Left ventricle myocardium superior (tissue), 1 donor: Measurements from ENCODE around the gene PCSK6. TPM values are rescaled to one million over a fixed set of nuclear protein-coding genes. Genes with fewer than 3 reads are reported as not detected.
"Not testable (repeated sequence)": the region's sequence is repeated elsewhere in the genome, so short reads cannot be mapped to it uniquely, and the experiment has no call there.

Experiments
- ATAC-seq: fragments of 200-7000 bp; cut with Tn5 transposase; one replicate; pipeline ENCODE4 v1.9.1; 2020; ENCODE audit warnings: mild to moderate bottlenecking, moderate library complexity
- DNase-seq: peaks from one replicate; pipeline ENCODE4 v3.0.0-alpha.2; 2020
- intact Hi-C: fragments of 100-400 bp; cut with micrococcal nuclease; formaldehyde crosslinking; loops from one replicate; pipeline ENCODE4 v1.11.0; 2022
- total RNA-seq: library from RNA; stranded (reverse); fragmentation: NEBNext Ultra II Directional; extraction: Animal tissue kit (Norgen Biotek cat#: 25700); gene quantifications from one replicate; pipeline ENCODE4 v1.2.1, GENCODE V29; 2021
- donor health status: DM: no; HTN: yes; CAD: no; lungs with severe emphysema.

Gene PCSK6
- total RNA-seq, 1 donor from 2014 or later, result 31.9 TPM

DNA sequence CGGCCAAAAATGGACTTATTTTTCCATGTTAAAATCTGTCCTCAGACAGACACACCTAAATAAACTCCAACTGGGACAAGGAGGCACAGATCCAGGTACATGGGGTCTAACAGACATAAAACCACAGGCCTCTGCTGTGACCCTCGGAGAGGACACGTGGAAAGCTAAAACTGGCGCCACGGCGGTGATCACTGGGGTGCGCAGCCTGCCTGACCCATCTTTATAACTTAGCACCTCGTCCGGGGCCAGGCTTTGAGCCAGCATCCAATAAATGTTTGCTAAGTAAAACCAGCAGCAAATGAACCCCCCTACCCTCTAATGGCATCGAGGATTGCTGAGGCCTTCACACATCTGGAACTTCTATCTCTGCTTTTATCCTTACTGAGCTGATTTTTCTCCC lies 15.3 kb downstream of the PCSK6 start:
- intact Hi-C loops, result no loop called here
- ATAC-seq, result no peak
- DNase-seq, result peak; percentile 12

- no peak for ATAC-seq
- intact Hi-C loops, result no loop called here
- peak; percentile 12 for DNase-seq
Observed at GRCh38 chr15:101472033-101472432, 17.5 kb downstream of the PCSK6 start.

- intact Hi-C loops, result no loop called here
- ATAC-seq (peak; percentile 14), DNase-seq (no peak)
Observed at GRCh38 chr15:101470548-101471239, 18.8 kb downstream of the PCSK6 start.

DNA sequence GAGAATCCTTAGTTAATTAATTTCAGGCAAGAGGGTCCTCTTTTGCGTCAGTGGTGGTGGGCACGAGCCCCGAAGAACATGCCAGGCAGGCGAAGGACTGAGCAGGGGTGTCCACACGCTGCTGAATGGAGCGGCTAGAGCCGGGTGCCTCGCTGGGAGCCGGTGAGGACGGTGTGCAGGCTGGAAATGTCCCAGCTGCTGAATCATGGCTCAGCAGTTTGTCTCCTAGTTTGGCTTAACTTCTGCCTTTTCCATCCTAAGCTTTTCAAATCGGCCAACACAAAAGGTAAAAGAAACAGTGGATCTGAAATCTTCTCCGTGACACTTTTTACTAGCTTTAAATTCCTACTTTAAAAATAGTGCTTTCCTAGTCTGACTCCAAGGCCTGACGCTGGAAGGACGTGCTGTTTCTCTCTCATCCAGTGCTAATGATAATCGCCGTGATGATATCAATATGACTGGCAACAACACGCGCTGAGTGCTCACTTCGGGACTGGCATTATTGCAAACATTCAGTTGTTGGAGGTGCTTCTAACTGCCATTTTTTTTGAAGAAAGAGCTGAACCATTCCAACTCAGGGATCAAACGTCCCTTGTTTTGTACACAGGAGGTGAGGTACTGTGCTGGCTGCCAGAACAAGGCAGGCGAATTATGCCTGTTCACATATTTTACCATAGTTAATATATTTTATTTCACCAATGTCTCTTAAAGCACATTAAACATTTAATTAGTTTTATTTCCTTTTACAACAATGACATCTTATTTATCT lies 19.8 kb downstream of the PCSK6 start:
- DNase-seq (peak; percentile 60), ATAC-seq (peak; percentile 84)
- intact Hi-C loops, result no loop called here

DNA sequence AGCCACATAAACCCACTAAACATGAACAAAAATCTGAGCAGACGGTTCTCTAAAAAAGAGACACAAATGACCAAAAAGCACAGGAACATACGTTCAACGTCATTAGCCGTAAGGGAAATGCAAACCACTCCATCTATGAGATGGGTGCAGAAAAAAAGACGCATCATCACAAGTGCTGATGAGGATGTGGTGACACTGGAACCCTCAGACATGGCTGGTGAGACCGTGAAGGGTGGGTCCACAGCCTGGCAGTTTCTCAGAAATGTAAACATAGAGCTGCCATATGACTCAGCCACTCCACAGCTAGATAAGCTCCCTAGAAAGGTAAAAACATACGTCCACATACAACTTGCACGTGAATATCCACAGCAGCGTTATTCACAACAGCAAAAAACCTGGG lies 23.3 kb downstream of the PCSK6 start:
- DNase-seq (no peak), ATAC-seq (no peak)
- intact Hi-C loops, result no loop called here

DNA sequence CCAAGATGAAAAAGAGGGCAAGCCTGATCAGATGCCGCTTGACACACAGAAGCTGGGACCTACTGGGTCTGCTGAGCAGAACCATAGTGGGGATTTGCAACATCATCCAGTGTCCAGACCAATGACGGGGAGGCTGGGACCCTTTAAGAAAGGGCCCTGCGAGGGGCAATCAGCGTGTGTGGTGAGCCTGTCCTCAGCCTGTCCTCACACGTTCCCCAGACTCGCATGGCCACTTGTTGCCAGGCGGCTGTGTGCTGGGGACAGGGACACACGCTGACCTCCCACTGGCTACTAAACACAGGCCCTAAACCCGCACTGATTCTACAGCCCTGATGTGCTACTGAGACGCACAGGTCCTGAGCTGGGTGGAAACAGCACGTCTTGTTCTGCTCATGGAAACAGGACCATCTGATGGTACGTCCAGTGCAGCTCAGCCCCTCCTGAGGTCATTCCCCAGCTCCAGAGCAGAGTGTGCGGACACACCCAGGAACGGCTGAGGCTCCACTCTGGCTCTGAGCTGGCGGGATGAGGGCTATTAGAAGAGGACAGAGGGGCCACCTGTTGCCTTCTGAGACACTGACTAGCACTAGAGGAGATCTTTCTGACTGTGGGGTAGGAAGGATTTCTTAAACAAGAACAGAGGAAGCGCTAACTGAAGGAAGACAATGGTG lies 24.4 kb downstream of the PCSK6 start:
- ATAC-seq, result peak; percentile 21
- DNase-seq, result no peak
- intact Hi-C loops, result no loop called here

- DNase-seq, result no peak
- intact Hi-C loops, result no loop called here
- peak; percentile 57 for ATAC-seq
Observed at GRCh38 chr15:101464256-101464998, 25.1 kb downstream of the PCSK6 start.

- DNase-seq, intact Hi-C loops, ATAC-seq: not testable (repeated sequence)
Observed at GRCh38 chr15:101463696-101464095, 25.8 kb downstream of the PCSK6 start.

GRCh38 chr15:101463270-101463669 lies 26.2 kb downstream of the PCSK6 start:
- ATAC-seq, result no peak
- no peak for DNase-seq
- intact Hi-C loops, result no loop called here

DNA sequence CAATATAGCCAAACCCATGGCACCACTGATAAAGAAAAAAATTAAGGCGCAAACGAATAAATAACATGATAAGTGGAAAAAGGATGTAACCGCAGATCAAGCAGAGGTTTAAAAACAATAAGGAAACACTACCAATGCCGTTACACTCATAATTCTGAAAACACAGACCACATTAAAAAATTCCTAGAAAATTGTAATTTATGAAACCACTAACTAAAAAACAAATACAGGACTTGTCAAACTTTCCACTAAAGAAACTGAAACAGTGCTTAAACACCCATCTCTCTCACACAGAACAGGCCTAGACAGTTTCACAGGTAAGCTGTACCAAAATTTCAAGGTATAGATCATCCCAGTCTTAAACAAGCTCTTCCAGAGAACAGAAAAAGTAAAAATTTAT lies 28.4 kb downstream of the PCSK6 start:
- no peak for DNase-seq
- intact Hi-C loops, result no loop called here
- no peak for ATAC-seq

DNA sequence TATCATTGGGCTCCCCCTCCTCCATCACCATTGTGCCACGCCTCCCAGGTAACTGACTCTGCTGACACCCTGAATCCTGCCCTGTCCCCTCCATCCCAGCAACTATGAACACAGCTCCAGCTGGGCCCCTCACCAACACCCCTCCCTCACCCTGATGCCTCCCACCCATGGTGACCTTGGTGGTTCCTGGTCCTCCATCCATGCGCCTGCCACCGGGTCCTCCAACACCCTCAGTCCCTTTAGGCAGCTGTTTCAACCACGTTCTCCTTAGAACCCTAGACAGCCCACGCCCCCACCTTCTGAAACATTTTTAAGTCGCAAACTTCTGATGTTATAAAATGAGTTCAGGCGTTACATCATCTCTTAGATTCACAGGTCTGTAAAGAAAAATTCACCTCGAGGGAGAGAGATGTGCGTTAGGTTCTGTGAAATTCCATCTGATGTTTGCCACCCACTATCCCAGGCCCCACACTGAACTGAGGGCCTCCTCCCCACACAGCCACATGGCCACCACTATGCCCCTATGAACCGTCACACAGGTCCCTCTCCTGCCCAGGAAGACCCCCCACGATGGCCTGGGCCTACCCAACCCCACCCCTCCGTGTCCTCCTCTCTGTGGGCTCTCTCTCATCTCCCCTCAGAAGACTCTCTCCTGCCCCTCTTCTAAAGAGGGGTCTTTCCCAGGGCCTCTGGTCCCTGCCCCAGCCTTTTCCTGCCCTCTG lies 29.8 kb downstream of the PCSK6 start:
- DNase-seq (no peak), ATAC-seq (no peak)
- intact Hi-C loops, result no loop called here

- intact Hi-C loops, result no loop called here
- DNase-seq (no peak), ATAC-seq (peak; percentile 72)
Observed at GRCh38 chr15:101458908-101459578, 30.5 kb downstream of the PCSK6 start.

- no peak for DNase-seq
- no peak for ATAC-seq
Observed at GRCh38 chr15:101458158-101458900, 31.2 kb downstream of the PCSK6 start.

DNA sequence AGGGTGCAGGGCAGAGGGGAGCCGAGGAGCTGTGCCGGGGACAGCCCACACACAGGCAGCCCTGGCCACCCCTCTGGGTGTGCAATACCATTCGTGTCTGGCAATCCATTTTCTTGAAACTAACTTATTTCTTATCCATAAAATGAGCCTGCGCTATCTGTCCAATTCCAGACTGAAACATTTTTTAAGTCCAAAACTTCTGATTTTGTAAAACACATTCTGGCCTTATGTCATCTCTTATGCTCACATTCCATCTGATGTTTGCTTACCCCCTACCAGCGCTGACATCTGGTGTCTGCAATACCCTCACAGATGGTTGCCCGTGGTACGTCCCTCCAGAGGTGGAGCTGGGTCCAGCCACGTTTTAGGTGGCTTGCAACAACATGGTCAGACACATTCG lies 31.8 kb downstream of the PCSK6 start:
- ATAC-seq (no peak), DNase-seq (no peak)
- intact Hi-C loops, result no loop called here

More at GRCh38 chr15:101458158-101458900, 31.2 kb downstream of the PCSK6 start:
- intact Hi-C loops, result no loop called here

DNA sequence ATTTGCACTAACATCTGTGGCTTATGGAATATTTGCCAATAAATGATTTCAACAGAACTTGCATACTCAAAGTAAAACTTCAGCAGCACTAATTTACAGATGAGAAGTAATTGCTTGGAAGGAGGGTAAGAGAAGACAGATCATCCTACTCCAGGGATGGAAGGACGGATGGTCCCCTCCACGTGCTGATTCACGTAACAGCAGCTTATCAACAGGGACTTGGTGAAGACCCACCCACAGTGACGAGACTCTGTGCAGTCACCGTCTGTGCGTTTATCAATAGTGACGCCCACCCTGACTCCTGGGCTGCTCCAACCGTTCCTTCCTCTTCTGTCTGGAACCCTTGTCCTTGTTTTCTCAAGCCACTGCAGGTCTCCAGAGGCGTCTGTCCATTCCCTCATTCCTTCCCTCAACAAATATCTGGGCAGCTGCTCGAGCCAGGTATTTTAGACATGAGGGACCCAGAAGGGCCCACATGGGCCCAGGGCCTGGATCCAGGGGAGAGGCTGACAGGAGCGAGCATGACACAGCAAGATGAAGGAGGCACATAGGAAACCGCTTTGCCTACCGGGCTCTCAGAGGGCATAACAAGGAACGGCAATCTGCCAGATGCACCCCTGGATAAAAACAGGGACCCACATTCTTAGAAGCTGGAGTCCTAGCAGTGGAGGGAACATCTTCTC lies 33.3 kb downstream of the PCSK6 start:
- ATAC-seq (peak; percentile 2), DNase-seq (no peak)
- intact Hi-C loops, result no loop called here

GRCh38 chr15:101455291-101456025 lies 34.0 kb downstream of the PCSK6 start:
- intact Hi-C loops, result no loop called here

More at GRCh38 chr15:101455291-101456025, 34.0 kb downstream of the PCSK6 start:
- ATAC-seq (peak; percentile 43), DNase-seq (peak; percentile 57)
